PC-9 (cell line): ENCODE data around the gene LIN28B. TPM values are rescaled to one million over a fixed set of nuclear protein-coding genes. Genes with fewer than 3 reads are reported as not detected.
"Not testable (repeated sequence)": the region's sequence is repeated elsewhere in the genome, so short reads cannot be mapped to it uniquely, and the experiment has no call there.

Experiments
- BruUV-seq: library from RNA; stranded (reverse); fragments of 400-500 nt; replicated peaks from 2 replicates; lab custom pipeline; 2021; lab: Mats Ljungman, UMichigan
- CTCF ChIA-PET: fragments of 300-600 bp; sonication (Branson Sonifier 250); formaldehyde crosslinking; loops from one replicate; lab custom pipeline; 2022; ENCODE audit warnings: antibody characterized with exemption; lab: Charles Lee
- POLR2A ChIA-PET: fragments of 300-600 bp; sonication (Branson Sonifier 250); formaldehyde crosslinking; loops from one replicate; lab custom pipeline; 2022; ENCODE audit warnings: antibody characterized with exemption; ENCODE audit not compliant: unreplicated experiment; lab: Charles Lee
- DNase-seq, 2 experiments: peaks; one replicate each; pipeline versions ENCODE4 v3.0.0 to v3.0.0-alpha.2; 2015 to 2022; ENCODE audit warnings: mixed read lengths in 1 of 2
- H2AFZ ChIP-seq: fragments of 200-600 bp; sonication (generic); 2 replicates; pipeline ENCODE4 v1.8.1; 2017; ENCODE audit warnings: antibody characterized with exemption
- H3F3A ChIP-seq: fragments of 200-600 bp; sonication (generic); 2 replicates; pipeline ENCODE4 v1.8.1; 2017; ENCODE audit warnings: antibody characterized with exemption, mild to moderate bottlenecking, low read depth; ENCODE audit not compliant: insufficient read depth
- H3K27ac ChIP-seq: fragments of 200-600 bp; sonication (generic); 2 replicates; pipeline ENCODE4 v1.6.1; 2016; ENCODE audit warnings: mixed run types
- H3K27me3 ChIP-seq: fragments of 200-600 bp; sonication (generic); 2 replicates; pipeline ENCODE4 v1.6.1; 2016; ENCODE audit warnings: low read depth, mixed run types; ENCODE audit not compliant: insufficient read depth
- H3K36me3 ChIP-seq: fragments of 200-600 bp; sonication (generic); 2 replicates; pipeline ENCODE4 v1.6.1; 2016; ENCODE audit warnings: low read depth, mixed run types
- H3K4me1 ChIP-seq: fragments of 200-600 bp; sonication (generic); replicated peaks from 2 replicates; pipeline ENCODE4 v1.6.1; 2016; ENCODE audit warnings: mixed run types; ENCODE audit not compliant: insufficient read depth
- H3K4me2 ChIP-seq: fragments of 200-600 bp; sonication (generic); 2 replicates; pipeline ENCODE4 v1.6.1; 2017; ENCODE audit warnings: mixed run types
- H3K4me3 ChIP-seq: fragments of 200-600 bp; sonication (generic); 2 replicates; pipeline ENCODE4 v1.6.1; 2016; ENCODE audit warnings: mixed run types
- H3K79me2 ChIP-seq: fragments of 200-600 bp; sonication (generic); 2 replicates; pipeline ENCODE4 v1.6.1; 2017; ENCODE audit warnings: low read depth, mixed run types
- H3K9me2 ChIP-seq: fragments of 200-600 bp; sonication (generic); 2 replicates; pipeline ENCODE4 v1.8.1; 2017; ENCODE audit warnings: mild to moderate bottlenecking; ENCODE audit not compliant: insufficient read depth
- H3K9me3 ChIP-seq: fragments of 200-600 bp; sonication (generic); 2 replicates; pipeline ENCODE4 v1.8.1; 2016; ENCODE audit warnings: low read depth; ENCODE audit not compliant: insufficient read depth
- H4K20me1 ChIP-seq: fragments of 200-600 bp; sonication (generic); 2 replicates; pipeline ENCODE4 v1.8.1; 2017; ENCODE audit not compliant: insufficient read depth
- EZH2 ChIP-seq: fragments of 200-600 bp; sonication (generic); IDR thresholded peaks from 2 replicates; pipeline ENCODE4 v1.8.0; 2017; ENCODE audit warnings: antibody characterized with exemption, low read depth
- intact Hi-C: fragments of 100-400 bp; cut with micrococcal nuclease; formaldehyde crosslinking; loops from one replicate; pipeline ENCODE4 v1.10.0; 2022; ENCODE audit not compliant: unreplicated experiment
- total RNA-seq: library from RNA; stranded (reverse); gene quantifications from 2 replicates; pipeline ENCODE4 v1.2.3, GENCODE V29; 2021
- TF ChIP-seq, protein P1 (sequence below): fragments of 200-600 bp; sonication (generic); conservative IDR thresholded peaks from 2 replicates; pipeline ENCODE4 v1.6.1; 2017; ENCODE audit warnings: mixed run types, antibody characterized with exemption, mild to moderate bottlenecking, moderate library complexity

LIN28B gene
- total RNA-seq, 1 experiment from 2014 or later = not detected

- no peak overlapping the region for H2AFZ ChIP-seq
- no peak for TF ChIP-seq EZH2
- TF ChIP-seq, protein P1, sequence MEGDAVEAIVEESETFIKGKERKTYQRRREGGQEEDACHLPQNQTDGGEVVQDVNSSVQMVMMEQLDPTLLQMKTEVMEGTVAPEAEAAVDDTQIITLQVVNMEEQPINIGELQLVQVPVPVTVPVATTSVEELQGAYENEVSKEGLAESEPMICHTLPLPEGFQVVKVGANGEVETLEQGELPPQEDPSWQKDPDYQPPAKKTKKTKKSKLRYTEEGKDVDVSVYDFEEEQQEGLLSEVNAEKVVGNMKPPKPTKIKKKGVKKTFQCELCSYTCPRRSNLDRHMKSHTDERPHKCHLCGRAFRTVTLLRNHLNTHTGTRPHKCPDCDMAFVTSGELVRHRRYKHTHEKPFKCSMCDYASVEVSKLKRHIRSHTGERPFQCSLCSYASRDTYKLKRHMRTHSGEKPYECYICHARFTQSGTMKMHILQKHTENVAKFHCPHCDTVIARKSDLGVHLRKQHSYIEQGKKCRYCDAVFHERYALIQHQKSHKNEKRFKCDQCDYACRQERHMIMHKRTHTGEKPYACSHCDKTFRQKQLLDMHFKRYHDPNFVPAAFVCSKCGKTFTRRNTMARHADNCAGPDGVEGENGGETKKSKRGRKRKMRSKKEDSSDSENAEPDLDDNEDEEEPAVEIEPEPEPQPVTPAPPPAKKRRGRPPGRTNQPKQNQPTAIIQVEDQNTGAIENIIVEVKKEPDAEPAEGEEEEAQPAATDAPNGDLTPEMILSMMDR = no peak
- no peak overlapping the region for H3K4me3 ChIP-seq
- H3K4me1 ChIP-seq = no peaks in the 10 kb centered on the region
- BruUV-seq = no TSS peak
- H3F3A ChIP-seq = no peaks in the 10 kb centered on the region; the same call in 1 of the 2 replicates
- H3K27me3 ChIP-seq = no peaks in the 10 kb centered on the region
- CTCF ChIA-PET = no interaction called here
- intact Hi-C loops = no loop called here
- H3K79me2 ChIP-seq = no peaks in the 10 kb centered on the region
- no peak for DNase-seq
- no peaks in the 10 kb centered on the region for H4K20me1 ChIP-seq
- no peaks in the 10 kb centered on the region for H3K9me3 ChIP-seq
- H3K36me3 ChIP-seq = no peaks in the 10 kb centered on the region
- no peak overlapping the region for H3K4me2 ChIP-seq
- H3K9me2 ChIP-seq = no peaks in the 10 kb centered on the region
- POLR2A ChIA-PET = no interaction called here
- H3K27ac ChIP-seq = no peak overlapping the region
These were observed 30.3 kb downstream of the LIN28B start for GRCh38 chr6:104987218-104987617.

DNA sequence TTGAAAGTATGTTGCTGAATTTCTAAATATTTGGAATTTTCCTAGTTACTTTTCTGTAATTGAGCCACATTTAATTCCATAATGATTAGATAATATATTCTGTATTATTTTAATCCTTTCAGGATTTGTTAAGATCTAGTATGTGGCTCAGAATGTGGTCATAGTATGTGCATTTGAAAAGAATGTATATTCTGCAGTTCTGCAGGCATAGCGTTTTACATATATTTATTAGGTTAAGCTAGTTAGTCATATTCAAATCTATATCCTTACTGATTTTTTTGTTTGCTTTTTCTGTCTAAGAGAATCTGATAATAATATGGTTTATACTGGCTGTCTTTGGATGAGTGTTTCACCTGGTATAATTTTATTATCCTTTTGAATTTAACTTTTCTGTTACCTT lies 33.2 kb downstream of the LIN28B start:
- no peak for TF ChIP-seq EZH2
- TF ChIP-seq, protein P1 = no peak
- H2AFZ ChIP-seq = no peak overlapping the region
- intact Hi-C loops = no loop called here
- POLR2A ChIA-PET = no interaction called here
- no peaks in the 10 kb centered on the region for H3K4me1 ChIP-seq
- no peaks in the 10 kb centered on the region for H4K20me1 ChIP-seq
- CTCF ChIA-PET = no interaction called here
- H3K9me2 ChIP-seq = no peaks in the 10 kb centered on the region
- H3K4me3 ChIP-seq = no peak overlapping the region
- DNase-seq = no peak
- no peaks in the 10 kb centered on the region for H3K27me3 ChIP-seq
- H3K4me2 ChIP-seq = no peak overlapping the region
- no TSS peak for BruUV-seq
- H3K36me3 ChIP-seq = no peaks in the 10 kb centered on the region
- no peaks in the 10 kb centered on the region; the same call in 1 of the 2 replicates for H3F3A ChIP-seq
- no peak overlapping the region for H3K27ac ChIP-seq
- no peaks in the 10 kb centered on the region for H3K9me3 ChIP-seq
- no peaks in the 10 kb centered on the region for H3K79me2 ChIP-seq

DNA sequence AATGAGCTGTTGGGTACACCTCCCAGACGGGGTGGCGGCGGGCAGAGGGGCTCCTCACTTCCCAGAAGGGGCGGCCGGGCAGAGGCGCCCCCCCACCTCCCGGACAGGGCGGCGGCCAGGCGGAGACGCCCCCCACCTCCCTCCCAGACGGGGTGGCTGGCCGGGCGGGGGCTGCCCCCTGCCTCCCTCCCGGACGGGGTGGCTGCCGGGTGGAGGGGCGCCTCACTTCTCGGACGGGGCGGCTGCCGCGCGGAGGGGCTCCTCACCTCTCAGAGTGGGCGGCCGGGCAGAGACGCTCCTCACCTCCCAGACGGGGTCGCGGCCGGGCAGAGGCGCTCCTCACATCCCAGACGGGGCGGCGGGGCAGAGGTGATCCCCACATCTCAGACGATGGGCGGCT lies 34.2 kb downstream of the LIN28B start:
- H3K9me3 ChIP-seq, H3K27me3 ChIP-seq, H4K20me1 ChIP-seq, intact Hi-C loops, H3K79me2 ChIP-seq, CTCF ChIA-PET, H2AFZ ChIP-seq, H3K27ac ChIP-seq, H3K36me3 ChIP-seq, H3F3A ChIP-seq, BruUV-seq, POLR2A ChIA-PET, H3K4me1 ChIP-seq, H3K9me2 ChIP-seq, H3K4me3 ChIP-seq, DNase-seq, H3K4me2 ChIP-seq: not testable (repeated sequence)

DNA sequence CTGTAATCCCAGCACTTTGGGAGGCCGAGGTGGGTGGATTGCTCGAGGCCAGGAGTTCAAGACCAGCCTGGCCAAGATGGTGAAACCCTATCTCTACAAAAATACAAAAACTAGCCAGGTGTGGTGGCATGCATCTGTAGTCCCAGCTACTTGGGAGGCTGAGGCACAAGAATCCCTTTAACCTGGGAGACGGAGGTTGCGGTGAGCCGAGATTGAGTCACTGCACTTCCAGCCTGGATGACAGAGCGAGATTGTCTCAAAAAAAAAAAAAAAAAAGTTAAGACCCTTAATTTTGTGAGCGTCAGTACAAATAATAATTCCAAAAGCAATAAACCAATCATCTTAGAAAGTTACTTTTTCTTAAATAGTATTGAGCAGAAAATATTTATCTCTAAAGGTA lies 36.7 kb downstream of the LIN28B start:
- CTCF ChIA-PET, DNase-seq: not testable (repeated sequence)

More for the DNA sequence above, 36.7 kb downstream of the LIN28B start:
- POLR2A ChIA-PET, H3K36me3 ChIP-seq, H3K9me2 ChIP-seq, H3K27ac ChIP-seq, BruUV-seq, H3K79me2 ChIP-seq, H3K27me3 ChIP-seq, H3K4me1 ChIP-seq, H2AFZ ChIP-seq, H3F3A ChIP-seq, H3K4me2 ChIP-seq, H3K4me3 ChIP-seq, H4K20me1 ChIP-seq, intact Hi-C loops, H3K9me3 ChIP-seq: not testable (repeated sequence)
